Measurements from ENCODE around the gene WBP1L.

DNA sequence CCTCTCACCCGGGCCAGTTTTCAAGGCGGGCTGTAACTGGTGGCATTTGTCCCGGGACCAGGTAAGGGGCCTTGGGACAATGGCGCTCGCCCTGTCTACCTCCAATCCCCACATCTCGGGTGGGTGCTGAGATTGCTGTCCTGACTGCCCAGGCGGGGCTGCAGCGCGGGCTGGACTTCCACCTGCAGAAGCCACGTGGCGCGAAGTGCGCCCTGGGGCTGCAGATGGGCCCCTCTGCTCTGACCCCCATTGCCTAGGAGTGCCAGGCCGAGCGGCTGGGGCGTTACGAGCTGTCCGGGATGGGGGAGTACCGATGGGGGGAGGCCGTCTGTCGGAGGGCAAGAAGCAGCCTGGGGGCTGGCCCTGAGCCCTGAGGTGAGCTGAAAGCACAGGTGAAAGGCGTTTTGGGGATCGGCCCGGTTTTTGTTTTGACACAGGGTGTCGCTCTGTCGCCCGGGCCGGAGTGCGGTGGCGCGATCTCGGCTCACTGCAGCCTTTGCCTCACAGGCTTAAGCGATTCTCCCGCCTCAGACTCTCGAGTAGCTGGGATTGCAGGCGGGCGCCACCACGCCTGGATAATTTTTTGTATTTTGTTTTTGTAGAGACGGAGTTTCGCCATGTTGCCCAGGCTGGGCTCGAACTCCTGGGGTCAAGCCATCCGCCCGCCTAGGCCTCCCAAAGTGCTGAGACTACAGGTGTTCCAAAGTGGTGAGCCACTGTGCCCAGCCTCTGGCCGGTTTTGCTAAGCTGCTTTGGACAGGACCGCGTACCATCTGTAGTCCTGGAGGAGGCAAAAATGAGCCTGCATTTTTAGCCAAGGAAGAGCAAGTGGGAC, 28.9 kb upstream of the WBP1L start, which contains the start of gene SFXN2:
- TF ChIP-seq ZNF658 (tag by site-specific recombination; IDR thresholded peaks at IDR 0.05) (no peak), ZNF677 (tag by site-specific recombination; IDR thresholded peaks at IDR 0.05) (no peak), ZNF114 (tag by site-specific recombination; IDR thresholded peaks at IDR 0.05) (no peak), TRIM28 (IDR thresholded peaks at IDR 0.05; ENCODE audit: borderline replicate concordance, low read length) (no peak), ZNF76 (tag by site-specific recombination; IDR thresholded peaks at IDR 0.05; ENCODE audit: borderline replicate concordance, low read depth) (no peak), ZNF791 (tag by site-specific recombination; IDR thresholded peaks at IDR 0.05) (no peak)
- TF ChIP-seq, protein P1, sequence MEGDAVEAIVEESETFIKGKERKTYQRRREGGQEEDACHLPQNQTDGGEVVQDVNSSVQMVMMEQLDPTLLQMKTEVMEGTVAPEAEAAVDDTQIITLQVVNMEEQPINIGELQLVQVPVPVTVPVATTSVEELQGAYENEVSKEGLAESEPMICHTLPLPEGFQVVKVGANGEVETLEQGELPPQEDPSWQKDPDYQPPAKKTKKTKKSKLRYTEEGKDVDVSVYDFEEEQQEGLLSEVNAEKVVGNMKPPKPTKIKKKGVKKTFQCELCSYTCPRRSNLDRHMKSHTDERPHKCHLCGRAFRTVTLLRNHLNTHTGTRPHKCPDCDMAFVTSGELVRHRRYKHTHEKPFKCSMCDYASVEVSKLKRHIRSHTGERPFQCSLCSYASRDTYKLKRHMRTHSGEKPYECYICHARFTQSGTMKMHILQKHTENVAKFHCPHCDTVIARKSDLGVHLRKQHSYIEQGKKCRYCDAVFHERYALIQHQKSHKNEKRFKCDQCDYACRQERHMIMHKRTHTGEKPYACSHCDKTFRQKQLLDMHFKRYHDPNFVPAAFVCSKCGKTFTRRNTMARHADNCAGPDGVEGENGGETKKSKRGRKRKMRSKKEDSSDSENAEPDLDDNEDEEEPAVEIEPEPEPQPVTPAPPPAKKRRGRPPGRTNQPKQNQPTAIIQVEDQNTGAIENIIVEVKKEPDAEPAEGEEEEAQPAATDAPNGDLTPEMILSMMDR (tag by site-specific recombination; IDR thresholded peaks at IDR 0.05), result peak; percentile 95
- TF ChIP-seq, protein P2, sequence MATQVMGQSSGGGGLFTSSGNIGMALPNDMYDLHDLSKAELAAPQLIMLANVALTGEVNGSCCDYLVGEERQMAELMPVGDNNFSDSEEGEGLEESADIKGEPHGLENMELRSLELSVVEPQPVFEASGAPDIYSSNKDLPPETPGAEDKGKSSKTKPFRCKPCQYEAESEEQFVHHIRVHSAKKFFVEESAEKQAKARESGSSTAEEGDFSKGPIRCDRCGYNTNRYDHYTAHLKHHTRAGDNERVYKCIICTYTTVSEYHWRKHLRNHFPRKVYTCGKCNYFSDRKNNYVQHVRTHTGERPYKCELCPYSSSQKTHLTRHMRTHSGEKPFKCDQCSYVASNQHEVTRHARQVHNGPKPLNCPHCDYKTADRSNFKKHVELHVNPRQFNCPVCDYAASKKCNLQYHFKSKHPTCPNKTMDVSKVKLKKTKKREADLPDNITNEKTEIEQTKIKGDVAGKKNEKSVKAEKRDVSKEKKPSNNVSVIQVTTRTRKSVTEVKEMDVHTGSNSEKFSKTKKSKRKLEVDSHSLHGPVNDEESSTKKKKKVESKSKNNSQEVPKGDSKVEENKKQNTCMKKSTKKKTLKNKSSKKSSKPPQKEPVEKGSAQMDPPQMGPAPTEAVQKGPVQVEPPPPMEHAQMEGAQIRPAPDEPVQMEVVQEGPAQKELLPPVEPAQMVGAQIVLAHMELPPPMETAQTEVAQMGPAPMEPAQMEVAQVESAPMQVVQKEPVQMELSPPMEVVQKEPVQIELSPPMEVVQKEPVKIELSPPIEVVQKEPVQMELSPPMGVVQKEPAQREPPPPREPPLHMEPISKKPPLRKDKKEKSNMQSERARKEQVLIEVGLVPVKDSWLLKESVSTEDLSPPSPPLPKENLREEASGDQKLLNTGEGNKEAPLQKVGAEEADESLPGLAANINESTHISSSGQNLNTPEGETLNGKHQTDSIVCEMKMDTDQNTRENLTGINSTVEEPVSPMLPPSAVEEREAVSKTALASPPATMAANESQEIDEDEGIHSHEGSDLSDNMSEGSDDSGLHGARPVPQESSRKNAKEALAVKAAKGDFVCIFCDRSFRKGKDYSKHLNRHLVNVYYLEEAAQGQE (tag by site-specific recombination; IDR thresholded peaks at IDR 0.05), result peak; percentile 81
- TF ChIP-seq, protein P3, sequence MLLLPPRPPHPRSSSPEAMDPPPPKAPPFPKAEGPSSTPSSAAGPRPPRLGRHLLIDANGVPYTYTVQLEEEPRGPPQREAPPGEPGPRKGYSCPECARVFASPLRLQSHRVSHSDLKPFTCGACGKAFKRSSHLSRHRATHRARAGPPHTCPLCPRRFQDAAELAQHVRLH (tag by site-specific recombination; IDR thresholded peaks at IDR 0.05), result no peak
- TF ChIP-seq, protein P4, sequence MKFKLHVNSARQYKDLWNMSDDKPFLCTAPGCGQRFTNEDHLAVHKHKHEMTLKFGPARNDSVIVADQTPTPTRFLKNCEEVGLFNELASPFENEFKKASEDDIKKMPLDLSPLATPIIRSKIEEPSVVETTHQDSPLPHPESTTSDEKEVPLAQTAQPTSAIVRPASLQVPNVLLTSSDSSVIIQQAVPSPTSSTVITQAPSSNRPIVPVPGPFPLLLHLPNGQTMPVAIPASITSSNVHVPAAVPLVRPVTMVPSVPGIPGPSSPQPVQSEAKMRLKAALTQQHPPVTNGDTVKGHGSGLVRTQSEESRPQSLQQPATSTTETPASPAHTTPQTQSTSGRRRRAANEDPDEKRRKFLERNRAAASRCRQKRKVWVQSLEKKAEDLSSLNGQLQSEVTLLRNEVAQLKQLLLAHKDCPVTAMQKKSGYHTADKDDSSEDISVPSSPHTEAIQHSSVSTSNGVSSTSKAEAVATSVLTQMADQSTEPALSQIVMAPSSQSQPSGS (tag by site-specific recombination; IDR thresholded peaks at IDR 0.05; ENCODE audit: low read depth), result no peak
- TF ChIP-seq, protein P5, sequence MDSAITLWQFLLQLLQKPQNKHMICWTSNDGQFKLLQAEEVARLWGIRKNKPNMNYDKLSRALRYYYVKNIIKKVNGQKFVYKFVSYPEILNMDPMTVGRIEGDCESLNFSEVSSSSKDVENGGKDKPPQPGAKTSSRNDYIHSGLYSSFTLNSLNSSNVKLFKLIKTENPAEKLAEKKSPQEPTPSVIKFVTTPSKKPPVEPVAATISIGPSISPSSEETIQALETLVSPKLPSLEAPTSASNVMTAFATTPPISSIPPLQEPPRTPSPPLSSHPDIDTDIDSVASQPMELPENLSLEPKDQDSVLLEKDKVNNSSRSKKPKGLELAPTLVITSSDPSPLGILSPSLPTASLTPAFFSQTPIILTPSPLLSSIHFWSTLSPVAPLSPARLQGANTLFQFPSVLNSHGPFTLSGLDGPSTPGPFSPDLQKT (IDR thresholded peaks at IDR 0.05; ENCODE audit: borderline replicate concordance, low read depth, low read length), result no peak
